GM12878 (cell line): ENCODE results near the gene MTNR1A. TPM values are rescaled to one million over a fixed set of nuclear protein-coding genes. Genes with fewer than 3 reads are reported as not detected.

ENCODE experiments used
- ATAC-seq: fragments of 200-7000 bp; cut with Tn5 transposase; 3 replicates; pipeline ENCODE4 v1.9.1; 2020; ENCODE audit warnings: mild to moderate bottlenecking, moderate library complexity
- BruUV-seq: library from RNA; stranded (reverse); fragments of 400-500 nt; replicated peaks from 2 replicates; lab custom pipeline; 2021; lab: Mats Ljungman, UMichigan
- CTCF ChIA-PET: fragments of 300-600 bp; sonication (Branson Sonifier 250); formaldehyde crosslinking; extraction: SDS; loops from one replicate; lab custom pipeline; 2021; ENCODE audit warnings: inconsistent platforms; lab: Yijun Ruan, JAX
- POLR2A ChIA-PET: fragments of 350-600 bp; formaldehyde crosslinking; extraction: SDS; loops from one replicate; lab custom pipeline; 2021; ENCODE audit warnings: inconsistent platforms; lab: Charles Lee
- RAD21 ChIA-PET: fragments of 300-600 bp; sonication (Branson Sonifier 250); formaldehyde crosslinking; loops from one replicate; lab custom pipeline; 2023; ENCODE audit warnings: antibody characterized with exemption; ENCODE audit not compliant: unreplicated experiment; lab: Charles Lee
- SMC1A ChIA-PET: fragments of 300-600 bp; sonication (Branson Sonifier 250); formaldehyde crosslinking; loops from one replicate; lab custom pipeline; 2023; ENCODE audit not compliant: unreplicated experiment, uncharacterized antibody; lab: Charles Lee
- DNase-seq: peaks from one replicate; pipeline ENCODE4 v3.0.0-alpha.2; 2011; ENCODE audit warnings: low read depth, low spot score
- FAIRE-seq: peaks from 3 replicates; lab custom pipeline; 2011; peaks lifted over from hg19 to GRCh38; lab: Jason Lieb, UNC
- H2AFZ ChIP-seq: 2 replicates; pipeline ENCODE4 v1.6.0; 2011; ENCODE audit warnings: low read depth, low read length, control low read depth; ENCODE audit not compliant: control insufficient read depth
- H3K27ac ChIP-seq: 2 replicates; pipeline ENCODE4 v1.5.1; 2011; ENCODE audit warnings: control low read depth; ENCODE audit not compliant: control insufficient read depth, insufficient read depth
- H3K27me3 ChIP-seq, 2 experiments: replicated peaks in 1 of 2; 2 replicates each; pipeline versions ENCODE4 v1.6.0 to v1.6.1; 2011; ENCODE audit warnings: low read length in 1 of 2; ENCODE audit not compliant: control insufficient read depth in 2 of 2, insufficient read depth in 2 of 2
- H3K36me3 ChIP-seq, 2 experiments: 2 replicates each; pipeline ENCODE4 v1.5.1; 2011; ENCODE audit warnings: low read length in 1 of 2; ENCODE audit not compliant: control insufficient read depth in 2 of 2, insufficient read depth in 2 of 2
- H3K4me1 ChIP-seq: 2 replicates; pipeline ENCODE4 v1.6.1; 2011; ENCODE audit warnings: mild to moderate bottlenecking, low read length, moderate library complexity, mixed read lengths; ENCODE audit not compliant: control insufficient read depth, insufficient read depth
- H3K4me2 ChIP-seq: 2 replicates; pipeline ENCODE4 v1.6.0; 2011; ENCODE audit warnings: control low read depth; ENCODE audit not compliant: control insufficient read depth, insufficient read depth
- H3K4me3 ChIP-seq: fragments of 200-600 bp; sonication (generic); 2 replicates; pipeline ENCODE4 v1.5.1; 2016
- H3K79me2 ChIP-seq: 2 replicates; pipeline ENCODE4 v1.6.0; 2011; ENCODE audit warnings: low read length; ENCODE audit not compliant: control insufficient read depth, insufficient read depth
- H3K9ac ChIP-seq: 2 replicates; pipeline ENCODE4 v1.8.0; 2011; ENCODE audit warnings: low read length, control low read depth, mixed read lengths; ENCODE audit not compliant: control insufficient read depth, insufficient read depth
- H3K9me3 ChIP-seq: replicated peaks from 3 replicates; pipeline ENCODE4 v1.5.1; 2011; ENCODE audit warnings: mild to moderate bottlenecking, low read length; ENCODE audit not compliant: control insufficient read depth, insufficient read depth
- H4K20me1 ChIP-seq: 2 replicates; pipeline ENCODE4 v1.6.0; 2011; ENCODE audit not compliant: control insufficient read depth, insufficient read depth
- BCL3 ChIP-seq: IDR thresholded peaks from 2 replicates; pipeline ENCODE4 v1.6.1; 2011; ENCODE audit warnings: borderline replicate concordance, low read depth, mild to moderate bottlenecking, moderate library complexity, low read length; ENCODE audit not compliant: insufficient read depth, poor library complexity, severe bottlenecking
- CHD2 ChIP-seq: IDR thresholded peaks from 2 replicates; pipeline ENCODE4 v1.6.1; 2011; ENCODE audit warnings: low read depth, low read length, improper control_type of control experiment, borderline replicate concordance
- FOXM1 ChIP-seq: IDR thresholded peaks from 2 replicates; pipeline ENCODE4 v1.6.1; 2012; ENCODE audit warnings: low read depth, mild to moderate bottlenecking, inconsistent platforms, low read length, moderate library complexity
- IRF4 ChIP-seq: IDR thresholded peaks from 2 replicates; pipeline ENCODE4 v1.6.1; 2011; ENCODE audit warnings: low read depth, low read length
- NRF1 ChIP-seq: conservative IDR thresholded peaks from 2 replicates; pipeline ENCODE4 v1.6.1; 2011; ENCODE audit warnings: mild to moderate bottlenecking, low read depth, low read length, improper control_type of control experiment
- POLR2AphosphoS2 ChIP-seq: IDR thresholded peaks from 2 replicates; pipeline ENCODE4 v1.6.1; 2011; ENCODE audit warnings: low read depth, mild to moderate bottlenecking, low read length, improper control_type of control experiment, moderate library complexity
- RAD21 ChIP-seq: IDR thresholded peaks from 2 replicates; pipeline ENCODE4 v1.6.1; 2011; ENCODE audit warnings: mild to moderate bottlenecking, low read depth, low read length, moderate library complexity; ENCODE audit not compliant: insufficient read depth
- TCF3 ChIP-seq: IDR thresholded peaks from 2 replicates; pipeline ENCODE4 v1.6.1; 2012; ENCODE audit warnings: low read depth, mild to moderate bottlenecking, low read length, borderline replicate concordance; ENCODE audit not compliant: insufficient read depth
- WGBS: methylation state at CpG from one replicate; pipeline ENCODE4 v1.1.6; 2016; ENCODE audit warnings: low lambda C conversion rate; ENCODE audit not compliant: insufficient replicate concordance, insufficient coverage; ENCODE audit errors: missing lambda C conversion rate; 5-methylcytosine and 5-hydroxymethylcytosine counted together
- in situ Hi-C: fragments of 300-500 bp; cut with MboI; formaldehyde crosslinking; loops from 9 replicates; pipeline ENCODE4 v1.14.3; 2018; ENCODE audit warnings: mixed read lengths
- intact Hi-C: fragments of 100-400 bp; cut with micrococcal nuclease; formaldehyde crosslinking; loops from one replicate; pipeline ENCODE4 v1.14.2; 2022; ENCODE audit not compliant: unreplicated experiment
- polyA plus RNA-seq, 11 experiments: library from polyadenylated mRNA; depleted of rRNA in 4 of 11; unstranded in 6 of 11; stranded (reverse) in 5 of 11; fragments of >200 nt; fragmentation: Nextera tagmentation in 4 of 11; fragmentation: Illumina TruSeq in 1 of 11; extraction: Ambion mirVana in 4 of 11; extraction: Trizol in 1 of 11; gene quantifications; 1 replicate in 1 of 11; 2 replicates in 10 of 11; pipeline versions ENCODE4 v1.2.1 to v1.2.3, GENCODE V29; 2011 to 2016; ENCODE audit warnings: inconsistent platforms in 2 of 11, missing spikeins in 2 of 11, low read depth in 1 of 11
- total RNA-seq, 4 experiments: library from RNA; depleted of rRNA in 3 of 4; stranded (reverse); fragments of >200 nt in 3 of 4; fragmentation: Illumina TruSeq in 1 of 4; extraction: Trizol in 1 of 4; gene quantifications; 2 replicates each; pipeline versions ENCODE4 v1.2.1 to v1.2.3, GENCODE V29; 2013 to 2021
- TF ChIP-seq, protein P1 (sequence below): fragments of 450-650 bp; formaldehyde crosslinking; IDR thresholded peaks from 2 replicates; pipeline ENCODE4 v1.5.0; 2022; ENCODE audit warnings: mild to moderate bottlenecking, missing genetic modification characterization
- TF ChIP-seq, protein P2 (sequence below): IDR thresholded peaks from 2 replicates; pipeline ENCODE4 v1.6.1; 2012; ENCODE audit warnings: improper control_type of control experiment, low read depth, low read length; ENCODE audit not compliant: insufficient replicate concordance

Gene MTNR1A
- total and polyA plus RNA-seq, 10 of the 15 experiments (the other 5 are each of a cell fraction or from before 2014, with no cell fraction given): 0.14 TPM; not detected in 9

- no peaks in the 10 kb centered on the region for H4K20me1 ChIP-seq
- H3K79me2 ChIP-seq: no peaks in the 10 kb centered on the region
- RAD21 ChIA-PET: no interaction called here
- H2AFZ ChIP-seq: no peak overlapping the region
- H3K4me2 ChIP-seq: no peak overlapping the region
- H3K36me3 ChIP-seq: no peaks in the 10 kb centered on the region
- no peaks in the 10 kb centered on the region for H3K4me1 ChIP-seq
- TF ChIP-seq RAD21: no peak
- no peak for TF ChIP-seq POLR2AphosphoS2
- TF ChIP-seq, protein P1, sequence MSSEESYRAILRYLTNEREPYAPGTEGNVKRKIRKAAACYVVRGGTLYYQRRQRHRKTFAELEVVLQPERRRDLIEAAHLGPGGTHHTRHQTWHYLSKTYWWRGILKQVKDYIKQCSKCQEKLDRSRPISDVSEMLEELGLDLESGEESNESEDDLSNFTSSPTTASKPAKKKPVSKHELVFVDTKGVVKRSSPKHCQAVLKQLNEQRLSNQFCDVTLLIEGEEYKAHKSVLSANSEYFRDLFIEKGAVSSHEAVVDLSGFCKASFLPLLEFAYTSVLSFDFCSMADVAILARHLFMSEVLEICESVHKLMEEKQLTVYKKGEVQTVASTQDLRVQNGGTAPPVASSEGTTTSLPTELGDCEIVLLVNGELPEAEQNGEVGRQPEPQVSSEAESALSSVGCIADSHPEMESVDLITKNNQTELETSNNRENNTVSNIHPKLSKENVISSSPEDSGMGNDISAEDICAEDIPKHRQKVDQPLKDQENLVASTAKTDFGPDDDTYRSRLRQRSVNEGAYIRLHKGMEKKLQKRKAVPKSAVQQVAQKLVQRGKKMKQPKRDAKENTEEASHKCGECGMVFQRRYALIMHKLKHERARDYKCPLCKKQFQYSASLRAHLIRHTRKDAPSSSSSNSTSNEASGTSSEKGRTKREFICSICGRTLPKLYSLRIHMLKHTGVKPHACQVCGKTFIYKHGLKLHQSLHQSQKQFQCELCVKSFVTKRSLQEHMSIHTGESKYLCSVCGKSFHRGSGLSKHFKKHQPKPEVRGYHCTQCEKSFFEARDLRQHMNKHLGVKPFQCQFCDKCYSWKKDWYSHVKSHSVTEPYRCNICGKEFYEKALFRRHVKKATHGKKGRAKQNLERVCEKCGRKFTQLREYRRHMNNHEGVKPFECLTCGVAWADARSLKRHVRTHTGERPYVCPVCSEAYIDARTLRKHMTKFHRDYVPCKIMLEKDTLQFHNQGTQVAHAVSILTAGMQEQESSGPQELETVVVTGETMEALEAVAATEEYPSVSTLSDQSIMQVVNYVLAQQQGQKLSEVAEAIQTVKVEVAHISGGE (CRISPR knock-in tag): no peak
- TF ChIP-seq CHD2: no peak
- TF ChIP-seq, protein P2, sequence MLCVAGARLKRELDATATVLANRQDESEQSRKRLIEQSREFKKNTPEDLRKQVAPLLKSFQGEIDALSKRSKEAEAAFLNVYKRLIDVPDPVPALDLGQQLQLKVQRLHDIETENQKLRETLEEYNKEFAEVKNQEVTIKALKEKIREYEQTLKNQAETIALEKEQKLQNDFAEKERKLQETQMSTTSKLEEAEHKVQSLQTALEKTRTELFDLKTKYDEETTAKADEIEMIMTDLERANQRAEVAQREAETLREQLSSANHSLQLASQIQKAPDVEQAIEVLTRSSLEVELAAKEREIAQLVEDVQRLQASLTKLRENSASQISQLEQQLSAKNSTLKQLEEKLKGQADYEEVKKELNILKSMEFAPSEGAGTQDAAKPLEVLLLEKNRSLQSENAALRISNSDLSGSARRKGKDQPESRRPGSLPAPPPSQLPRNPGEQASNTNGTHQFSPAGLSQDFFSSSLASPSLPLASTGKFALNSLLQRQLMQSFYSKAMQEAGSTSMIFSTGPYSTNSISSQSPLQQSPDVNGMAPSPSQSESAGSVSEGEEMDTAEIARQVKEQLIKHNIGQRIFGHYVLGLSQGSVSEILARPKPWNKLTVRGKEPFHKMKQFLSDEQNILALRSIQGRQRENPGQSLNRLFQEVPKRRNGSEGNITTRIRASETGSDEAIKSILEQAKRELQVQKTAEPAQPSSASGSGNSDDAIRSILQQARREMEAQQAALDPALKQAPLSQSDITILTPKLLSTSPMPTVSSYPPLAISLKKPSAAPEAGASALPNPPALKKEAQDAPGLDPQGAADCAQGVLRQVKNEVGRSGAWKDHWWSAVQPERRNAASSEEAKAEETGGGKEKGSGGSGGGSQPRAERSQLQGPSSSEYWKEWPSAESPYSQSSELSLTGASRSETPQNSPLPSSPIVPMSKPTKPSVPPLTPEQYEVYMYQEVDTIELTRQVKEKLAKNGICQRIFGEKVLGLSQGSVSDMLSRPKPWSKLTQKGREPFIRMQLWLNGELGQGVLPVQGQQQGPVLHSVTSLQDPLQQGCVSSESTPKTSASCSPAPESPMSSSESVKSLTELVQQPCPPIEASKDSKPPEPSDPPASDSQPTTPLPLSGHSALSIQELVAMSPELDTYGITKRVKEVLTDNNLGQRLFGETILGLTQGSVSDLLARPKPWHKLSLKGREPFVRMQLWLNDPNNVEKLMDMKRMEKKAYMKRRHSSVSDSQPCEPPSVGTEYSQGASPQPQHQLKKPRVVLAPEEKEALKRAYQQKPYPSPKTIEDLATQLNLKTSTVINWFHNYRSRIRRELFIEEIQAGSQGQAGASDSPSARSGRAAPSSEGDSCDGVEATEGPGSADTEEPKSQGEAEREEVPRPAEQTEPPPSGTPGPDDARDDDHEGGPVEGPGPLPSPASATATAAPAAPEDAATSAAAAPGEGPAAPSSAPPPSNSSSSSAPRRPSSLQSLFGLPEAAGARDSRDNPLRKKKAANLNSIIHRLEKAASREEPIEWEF: no peak
- TF ChIP-seq NRF1: no peak
- no peak for TF ChIP-seq BCL3
- no peak for TF ChIP-seq TCF3
- no peak for TF ChIP-seq IRF4
- no peak for TF ChIP-seq FOXM1
- TF ChIP-seq, all 136 proteins: peak for 0
- BruUV-seq: no TSS peak
- Histone ChIP-seq H3K27me3 (no peaks in the 10 kb centered on the region), H3K4me3 (no peak overlapping the region), H3K9me3 (no peaks in the 10 kb centered on the region), H3K27ac (no peak overlapping the region), H3K9ac (no peak overlapping the region)
- 38% methylated on average over 10 of the region's 10 CpGs for WGBS
- ChIA-PET POLR2A (no interaction called here), CTCF (no interaction called here), SMC1A (no interaction called here)
- in situ Hi-C loops: no loop called here
- intact Hi-C loops: no loop called here
- DNase-seq (no peak), FAIRE-seq (no peak), ATAC-seq (no peak)
Measured at GRCh38 chr4:186599483-186599882, 44.1 kb upstream of the MTNR1A start.
